Effector memory CD4-positive, alpha-beta T cell (primary cell): Measurements from ENCODE around the gene NPM1.

Experiments used
- DNase-seq, 3 donors: peaks; one replicate each; pipeline ENCODE4 v3.0.0-alpha.2; 2020
- H3K27ac ChIP-seq: 2 replicates; pipeline ENCODE4 v1.7.0; 2013; ENCODE audit warnings: mild to moderate bottlenecking, low read length, moderate library complexity; ENCODE audit not compliant: insufficient read depth, poor library complexity, severe bottlenecking
- H3K27me3 ChIP-seq: replicated peaks from 2 replicates; pipeline ENCODE4 v1.7.0; 2013; ENCODE audit warnings: mild to moderate bottlenecking, low read length; ENCODE audit not compliant: insufficient read depth, control insufficient read depth, poor library complexity, severe bottlenecking
- H3K36me3 ChIP-seq: 2 replicates; pipeline ENCODE4 v1.7.0; 2013; ENCODE audit warnings: mild to moderate bottlenecking, low read length, moderate library complexity; ENCODE audit not compliant: control insufficient read depth, insufficient read depth
- H3K4me1 ChIP-seq: 2 replicates; pipeline ENCODE4 v1.7.0; 2013; ENCODE audit warnings: low read length, mild to moderate bottlenecking; ENCODE audit not compliant: control insufficient read depth, insufficient read depth, poor library complexity, severe bottlenecking
- H3K4me3 ChIP-seq: 2 replicates; pipeline ENCODE4 v1.7.0; 2013; ENCODE audit warnings: low read length, low read depth, mild to moderate bottlenecking; ENCODE audit not compliant: insufficient read depth, poor library complexity, severe bottlenecking
- H3K9me3 ChIP-seq: 2 replicates; pipeline ENCODE4 v1.7.0; 2013; ENCODE audit warnings: mild to moderate bottlenecking, low read length, moderate library complexity; ENCODE audit not compliant: control insufficient read depth

The NPM1 gene

GRCh38 chr5:171445644-171446516 is 58.2 kb downstream of the NPM1 start:
- no peak for DNase-seq
- H3K36me3 ChIP-seq = no peaks in the 10 kb centered on the region
- H3K4me1 ChIP-seq = no peaks in the 10 kb centered on the region
- no peak overlapping the region for H3K27ac ChIP-seq
- no peaks in the 10 kb centered on the region for H3K27me3 ChIP-seq
- no peak overlapping the region for H3K4me3 ChIP-seq
- H3K9me3 ChIP-seq = no peaks in the 10 kb centered on the region

GRCh38 chr5:171447226-171447625 is 59.6 kb downstream of the NPM1 start:
- DNase-seq = no peak
- Histone ChIP-seq H3K27ac (no peak overlapping the region), H3K36me3 (no peaks in the 10 kb centered on the region), H3K9me3 (no peaks in the 10 kb centered on the region), H3K27me3 (peaks cover 8% of the 10 kb centered on the region), H3K4me3 (no peak overlapping the region), H3K4me1 (peaks cover 2% of the 10 kb centered on the region)

GRCh38 chr5:171449426-171449825 is 61.8 kb downstream of the NPM1 start:
- Histone ChIP-seq H3K4me1 (peaks cover 2% of the 10 kb centered on the region), H3K27ac (no peak overlapping the region), H3K9me3 (no peaks in the 10 kb centered on the region), H3K36me3 (no peaks in the 10 kb centered on the region), H3K27me3 (peaks cover 8% of the 10 kb centered on the region), H3K4me3 (no peak overlapping the region)
- DNase-seq = no peak

DNA sequence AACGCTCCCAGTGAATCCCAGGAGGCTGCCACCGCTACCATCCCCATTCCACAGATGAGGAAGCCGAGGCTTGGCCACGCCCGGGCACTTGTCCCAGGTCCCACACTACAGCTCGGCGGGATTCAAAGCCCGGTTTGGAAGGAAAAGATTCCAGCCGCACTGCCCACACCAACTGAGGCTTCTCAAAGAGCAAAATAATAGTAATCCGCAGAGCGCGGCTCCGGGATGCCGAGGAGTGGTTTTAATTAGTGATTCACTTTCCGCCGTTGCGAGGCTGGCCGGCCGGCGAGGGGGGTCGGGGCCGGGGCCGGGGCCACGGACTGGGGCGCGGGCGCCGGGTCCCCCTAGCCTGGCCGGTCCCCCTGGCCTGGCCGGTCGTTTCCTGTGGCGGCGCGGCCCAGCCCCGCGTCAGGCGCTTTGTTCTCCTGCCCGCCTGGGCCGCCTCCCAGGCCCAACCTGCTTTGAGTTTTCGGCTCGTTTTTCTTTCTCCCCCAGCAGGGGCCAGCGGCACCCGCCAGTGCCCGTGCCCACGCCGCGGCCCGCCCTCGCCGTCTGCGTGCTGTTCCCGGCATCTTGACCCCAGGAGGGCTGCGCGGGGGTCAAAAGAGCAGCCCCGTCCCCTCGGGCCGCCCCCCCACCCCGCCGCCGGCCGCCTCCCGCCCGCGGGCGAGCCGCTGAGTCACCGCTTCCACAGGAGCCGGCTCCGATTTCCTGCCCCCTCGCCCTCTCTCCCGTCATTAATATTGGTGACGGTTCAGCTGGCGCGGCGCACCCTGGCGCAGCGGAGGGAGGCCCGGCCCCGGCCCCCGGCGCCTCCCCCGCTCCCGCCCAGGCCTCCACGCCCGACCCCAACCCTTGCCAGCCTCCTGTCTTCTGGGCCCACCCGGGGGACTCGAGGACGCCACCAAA is 63.0 kb downstream of the NPM1 start:
- no peak overlapping the region for H3K4me3 ChIP-seq
- H3K27ac ChIP-seq = no peak overlapping the region
- H3K27me3 ChIP-seq = peaks cover 8% of the 10 kb centered on the region

GRCh38 chr5:171451421-171451820 is 63.8 kb downstream of the NPM1 start:
- H3K4me3 ChIP-seq = no peak overlapping the region
- H3K27me3 ChIP-seq = peaks cover 8% of the 10 kb centered on the region
- H3K27ac ChIP-seq = no peak overlapping the region

More for the DNA sequence above, 63.0 kb downstream of the NPM1 start:
- peaks cover 2% of the 10 kb centered on the region for H3K4me1 ChIP-seq
- no peaks in the 10 kb centered on the region for H3K9me3 ChIP-seq
- no peak for DNase-seq
- H3K36me3 ChIP-seq = no peaks in the 10 kb centered on the region

DNA sequence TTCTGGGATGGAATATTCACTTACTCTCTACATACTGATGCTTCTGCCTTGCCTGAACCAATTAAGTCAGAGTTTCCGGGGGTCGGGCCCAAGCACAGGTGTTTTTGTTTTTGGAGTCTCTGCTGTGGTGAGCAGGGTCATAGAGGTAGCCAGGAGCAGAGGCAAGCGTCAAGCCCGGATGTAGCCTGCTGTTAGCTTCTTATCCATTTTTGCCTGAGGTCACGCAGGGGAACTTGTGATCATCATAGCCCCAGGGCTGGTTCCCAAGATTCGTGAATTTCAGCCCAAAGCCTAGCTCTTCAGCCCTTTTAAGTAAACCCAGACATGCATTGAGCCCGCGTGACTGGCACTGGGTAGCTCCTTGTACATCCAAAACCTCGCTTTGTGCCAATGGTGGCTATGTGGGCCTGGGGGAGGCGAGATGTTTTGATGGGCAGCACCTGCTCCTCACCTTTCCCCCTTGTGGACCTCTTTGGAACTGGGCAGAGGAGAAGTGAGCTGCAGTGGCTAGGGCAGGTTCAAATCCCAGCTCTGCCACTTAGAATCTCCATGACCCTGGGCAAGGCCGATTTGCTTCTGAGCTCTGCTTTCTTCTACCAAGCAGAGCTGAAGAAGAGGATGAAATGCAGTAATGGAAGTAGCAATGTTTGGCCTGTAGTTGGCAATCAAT is 65.5 kb downstream of the NPM1 start:
- DNase-seq = no peak
- Histone ChIP-seq H3K27me3 (peaks cover 8% of the 10 kb centered on the region), H3K4me1 (peaks cover 2% of the 10 kb centered on the region), H3K27ac (no peak overlapping the region), H3K9me3 (no peaks in the 10 kb centered on the region), H3K4me3 (no peak overlapping the region), H3K36me3 (no peaks in the 10 kb centered on the region)

More at GRCh38 chr5:171451421-171451820, 63.8 kb downstream of the NPM1 start:
- H3K36me3 ChIP-seq = no peaks in the 10 kb centered on the region
- no peak for DNase-seq
- no peaks in the 10 kb centered on the region for H3K9me3 ChIP-seq
- H3K4me1 ChIP-seq = peaks cover 2% of the 10 kb centered on the region

DNA sequence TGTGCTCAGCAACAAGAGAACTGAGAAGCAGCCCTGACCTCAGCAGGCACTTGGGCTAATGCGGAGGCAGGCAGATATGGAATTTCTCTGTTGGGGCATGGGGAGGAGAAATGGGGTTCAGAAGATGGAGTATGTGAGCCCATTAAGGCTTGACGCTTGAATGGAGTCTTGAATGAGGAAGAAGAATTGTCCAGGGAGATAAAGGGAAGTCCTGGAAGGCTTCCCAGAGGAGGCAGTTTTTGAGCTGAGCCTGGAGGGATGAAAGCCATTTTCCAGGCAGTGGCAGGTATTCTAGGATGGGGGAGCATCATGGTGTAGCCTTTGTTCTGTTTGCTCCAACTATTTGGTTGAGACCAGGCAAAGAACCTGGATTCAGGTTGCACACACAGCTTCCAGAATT is 66.3 kb downstream of the NPM1 start:
- DNase-seq = no peak
- Histone ChIP-seq H3K36me3 (no peaks in the 10 kb centered on the region), H3K27ac (no peak overlapping the region), H3K4me1 (peaks cover 2% of the 10 kb centered on the region), H3K27me3 (peaks cover 8% of the 10 kb centered on the region), H3K4me3 (no peak overlapping the region), H3K9me3 (no peaks in the 10 kb centered on the region)

DNA sequence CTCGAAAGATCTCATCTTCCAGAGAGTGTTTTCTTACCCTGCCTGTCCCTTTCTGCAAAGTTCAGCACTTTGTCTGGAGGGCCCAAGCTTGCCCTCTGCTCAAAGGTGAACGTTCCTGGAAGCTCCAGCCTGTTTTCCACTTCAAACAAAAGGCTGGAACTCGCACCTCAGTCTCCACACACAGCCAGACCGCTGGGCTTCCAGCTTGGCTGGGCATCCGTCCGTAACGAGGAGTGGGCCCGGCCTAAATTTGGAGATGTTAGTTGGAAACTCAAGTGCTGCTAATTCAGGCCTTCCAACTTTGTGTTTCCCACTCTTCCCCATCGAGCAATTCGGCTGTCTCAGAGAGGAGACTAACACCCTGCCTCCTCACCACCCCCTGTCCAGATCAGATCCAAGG is 66.9 kb downstream of the NPM1 start:
- H3K36me3 ChIP-seq = no peaks in the 10 kb centered on the region
- no peak overlapping the region for H3K4me3 ChIP-seq
- DNase-seq = no peak
- H3K27ac ChIP-seq = no peak overlapping the region
- H3K27me3 ChIP-seq = peaks cover 8% of the 10 kb centered on the region
- H3K9me3 ChIP-seq = no peaks in the 10 kb centered on the region
- peaks cover 2% of the 10 kb centered on the region for H3K4me1 ChIP-seq

DNA sequence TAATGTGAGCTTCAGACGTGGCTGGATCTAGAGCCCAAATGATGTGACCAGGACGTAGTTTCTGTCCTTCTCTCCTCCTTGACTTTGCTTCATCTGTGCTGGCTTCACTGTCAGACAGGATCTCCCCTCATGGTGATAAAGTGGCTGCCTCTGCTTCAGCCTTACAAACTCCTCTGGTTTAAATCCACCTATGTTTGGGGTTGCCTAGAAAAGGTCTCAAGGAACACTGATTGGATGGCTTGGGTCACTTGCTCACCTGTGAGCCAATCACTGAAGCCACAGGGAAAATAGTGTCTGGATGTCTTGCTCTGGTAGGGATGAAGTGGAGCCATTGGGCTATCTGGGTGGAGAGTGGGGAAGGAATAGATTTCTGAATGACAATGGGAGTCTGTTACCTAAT is 67.9 kb downstream of the NPM1 start:
- no peak for DNase-seq
- no peak overlapping the region for H3K4me3 ChIP-seq
- H3K36me3 ChIP-seq = no peaks in the 10 kb centered on the region
- H3K27ac ChIP-seq = no peak overlapping the region
- peaks cover 2% of the 10 kb centered on the region for H3K4me1 ChIP-seq
- H3K27me3 ChIP-seq = peaks cover 8% of the 10 kb centered on the region
- H3K9me3 ChIP-seq = no peaks in the 10 kb centered on the region
